Measurements from ENCODE around the gene KIF25. TPM values are rescaled to one million over a fixed set of nuclear protein-coding genes. Genes with fewer than 3 reads are reported as not detected.

The KIF25 gene
- total and polyA plus RNA-seq, 8 donors = 0.31 to 0.37 (median 0.33) TPM; not detected in 5

GRCh38 chr6:168014428-168014827, 17.0 kb downstream of the KIF25 start:
- Histone ChIP-seq H3K27me3 (no peaks in the 10 kb centered on the region), H3K27ac (no peak overlapping the region), H3K36me3 (no peaks in the 10 kb centered on the region), H3K4me1 (peaks cover 0 to 4% (median 0%) of the 10 kb centered on the region in 4 donors), H3K4me3 (no peak overlapping the region), H3K9me3 (peaks cover 4 to 27% (median 14%) of the 10 kb centered on the region in 4 donors)
- TF ChIP-seq EP300 (IDR thresholded peaks at IDR 0.05) (no peak), POLR2AphosphoS5 (IDR thresholded peaks at IDR 0.05) (no peak), POLR2A (IDR thresholded peaks at IDR 0.05) (no peak), CTCF (IDR thresholded peaks at IDR 0.05) (no peak)
- no peak for DNase-seq
- intact Hi-C loops (cut with DNase I; ENCODE audit: low total_unique reads) = no loop called here
- WGBS, 5 donors = 57 to 78% (median 69%) methylated on average over 6 of the region's 6 CpGs

- WGBS, 5 donors = 79 to 92% (median 85%) methylated on average over 4 of the region's 4 CpGs
- intact Hi-C loops (cut with DNase I; ENCODE audit: low total_unique reads) = no loop called here
- peaks cover 0 to 4% (median 0%) of the 10 kb centered on the region in 4 donors for H3K4me1 ChIP-seq
- no peaks in the 10 kb centered on the region for H3K27me3 ChIP-seq
- no peak for TF ChIP-seq POLR2AphosphoS5 (IDR thresholded peaks at IDR 0.05)
- no peak for TF ChIP-seq CTCF (IDR thresholded peaks at IDR 0.05)
- TF ChIP-seq POLR2A (IDR thresholded peaks at IDR 0.05) = no peak
- TF ChIP-seq EP300 (IDR thresholded peaks at IDR 0.05) = no peak
- DNase-seq = no peak
- H3K36me3 ChIP-seq = no peaks in the 10 kb centered on the region
- H3K4me3 ChIP-seq = no peak overlapping the region
- peaks cover 4 to 27% (median 14%) of the 10 kb centered on the region in 4 donors for H3K9me3 ChIP-seq
- H3K27ac ChIP-seq = no peak overlapping the region
Measured at GRCh38 chr6:168015009-168015408, 17.5 kb downstream of the KIF25 start.

GRCh38 chr6:168015482-168016175, 18.2 kb downstream of the KIF25 start:
- Histone ChIP-seq H3K4me3 (no peak overlapping the region), H3K36me3 (no peaks in the 10 kb centered on the region), H3K27me3 (no peaks in the 10 kb centered on the region), H3K27ac (no peak overlapping the region), H3K4me1 (peaks cover 0 to 4% (median 0%) of the 10 kb centered on the region in 4 donors), H3K9me3 (peaks cover 4 to 21% (median 11%) of the 10 kb centered on the region in 4 donors)
- 72 to 83% (median 77%) methylated on average over 14 of the region's 14 CpGs for WGBS, 5 donors
- DNase-seq = no peak
- TF ChIP-seq CTCF (IDR thresholded peaks at IDR 0.05) (no peak), EP300 (IDR thresholded peaks at IDR 0.05) (no peak), POLR2A (IDR thresholded peaks at IDR 0.05) (no peak)
- intact Hi-C loops (cut with DNase I; ENCODE audit: low total_unique reads) = no loop called here

- DNase-seq = no peak
- 78 to 92% (median 90%) methylated on average over 15 to 18 of the region's 18 CpGs for WGBS, 5 donors
- H3K4me3 ChIP-seq = no peak overlapping the region
Measured at GRCh38 chr6:168016176-168016620, 18.7 kb downstream of the KIF25 start.

More at GRCh38 chr6:168016176-168016620, 18.7 kb downstream of the KIF25 start:
- intact Hi-C loops (cut with DNase I; ENCODE audit: low total_unique reads) = no loop called here
- H3K9me3 ChIP-seq = peaks cover 0 to 16% (median 6%) of the 10 kb centered on the region in 4 donors
- H3K27ac ChIP-seq = no peak overlapping the region
- H3K4me1 ChIP-seq = peaks cover 0 to 4% (median 0%) of the 10 kb centered on the region in 4 donors
- TF ChIP-seq CTCF (IDR thresholded peaks at IDR 0.05) (no peak), POLR2AphosphoS5 (IDR thresholded peaks at IDR 0.05) (no peak), EP300 (IDR thresholded peaks at IDR 0.05) (no peak), POLR2A (IDR thresholded peaks at IDR 0.05) (no peak)
- H3K27me3 ChIP-seq = no peaks in the 10 kb centered on the region
- H3K36me3 ChIP-seq = no peaks in the 10 kb centered on the region
